Measurements from ENCODE around the gene NFIX.

The NFIX gene

GRCh38 chr19:13052447-13053175 lies 57.3 kb downstream of the NFIX start:
- Histone ChIP-seq H3K27ac (no peak overlapping the region), H2AFZ (ENCODE audit: low read depth) (no peak overlapping the region), H3K4me2 (no peak overlapping the region), H3K4me3 (IDR thresholded peaks at IDR 0.05; ENCODE audit: insufficient read depth, low read depth, low read length) (no peak overlapping the region), H3K4me1 (ENCODE audit: low read depth, poor library complexity, severe bottlenecking) (peaks cover 12% of the 10 kb centered on the region), H3K79me2 (ENCODE audit: insufficient read depth, low read depth) (no peaks in the 10 kb centered on the region), H3K9ac (no peak overlapping the region), H3K36me3 (ENCODE audit: insufficient read depth) (no peaks in the 10 kb centered on the region), H3K27me3 (ENCODE audit: insufficient read depth, low read depth) (peaks cover 50% of the 10 kb centered on the region), H4K20me1 (ENCODE audit: insufficient read depth) (no peaks in the 10 kb centered on the region)
- TF ChIP-seq CTCF (conservative IDR thresholded peaks at IDR 0.05; ENCODE audit: low read depth, low read length) = no peak

- TF ChIP-seq CTCF (conservative IDR thresholded peaks at IDR 0.05; ENCODE audit: low read depth, low read length) = no peak
- H3K4me3 ChIP-seq (IDR thresholded peaks at IDR 0.05; ENCODE audit: insufficient read depth, low read depth, low read length) = no peak overlapping the region
- H3K27me3 ChIP-seq (ENCODE audit: insufficient read depth, low read depth) = peaks cover 46% of the 10 kb centered on the region
- no peaks in the 10 kb centered on the region for H4K20me1 ChIP-seq (ENCODE audit: insufficient read depth)
- H2AFZ ChIP-seq (ENCODE audit: low read depth) = no peak overlapping the region
- H3K4me1 ChIP-seq (ENCODE audit: low read depth, poor library complexity, severe bottlenecking) = peaks cover 12% of the 10 kb centered on the region
- no peaks in the 10 kb centered on the region for H3K36me3 ChIP-seq (ENCODE audit: insufficient read depth)
- H3K27ac ChIP-seq = no peak overlapping the region
- no peak overlapping the region for H3K9ac ChIP-seq
- H3K79me2 ChIP-seq (ENCODE audit: insufficient read depth, low read depth) = no peaks in the 10 kb centered on the region
- no peak overlapping the region for H3K4me2 ChIP-seq
These were observed 58.0 kb downstream of the NFIX start for GRCh38 chr19:13053238-13053637.

- Histone ChIP-seq H3K4me1 (ENCODE audit: low read depth, poor library complexity, severe bottlenecking) (peaks cover 12% of the 10 kb centered on the region), H2AFZ (ENCODE audit: low read depth) (no peak overlapping the region), H4K20me1 (ENCODE audit: insufficient read depth) (no peaks in the 10 kb centered on the region), H3K4me3 (IDR thresholded peaks at IDR 0.05; ENCODE audit: insufficient read depth, low read depth, low read length) (no peak overlapping the region), H3K4me2 (no peak overlapping the region), H3K27ac (no peak overlapping the region), H3K9ac (no peak overlapping the region), H3K36me3 (ENCODE audit: insufficient read depth) (no peaks in the 10 kb centered on the region), H3K79me2 (ENCODE audit: insufficient read depth, low read depth) (no peaks in the 10 kb centered on the region), H3K27me3 (ENCODE audit: insufficient read depth, low read depth) (peaks cover 50% of the 10 kb centered on the region)
- no peak for TF ChIP-seq CTCF (conservative IDR thresholded peaks at IDR 0.05; ENCODE audit: low read depth, low read length)
These were observed 58.7 kb downstream of the NFIX start for GRCh38 chr19:13053761-13054625.

DNA sequence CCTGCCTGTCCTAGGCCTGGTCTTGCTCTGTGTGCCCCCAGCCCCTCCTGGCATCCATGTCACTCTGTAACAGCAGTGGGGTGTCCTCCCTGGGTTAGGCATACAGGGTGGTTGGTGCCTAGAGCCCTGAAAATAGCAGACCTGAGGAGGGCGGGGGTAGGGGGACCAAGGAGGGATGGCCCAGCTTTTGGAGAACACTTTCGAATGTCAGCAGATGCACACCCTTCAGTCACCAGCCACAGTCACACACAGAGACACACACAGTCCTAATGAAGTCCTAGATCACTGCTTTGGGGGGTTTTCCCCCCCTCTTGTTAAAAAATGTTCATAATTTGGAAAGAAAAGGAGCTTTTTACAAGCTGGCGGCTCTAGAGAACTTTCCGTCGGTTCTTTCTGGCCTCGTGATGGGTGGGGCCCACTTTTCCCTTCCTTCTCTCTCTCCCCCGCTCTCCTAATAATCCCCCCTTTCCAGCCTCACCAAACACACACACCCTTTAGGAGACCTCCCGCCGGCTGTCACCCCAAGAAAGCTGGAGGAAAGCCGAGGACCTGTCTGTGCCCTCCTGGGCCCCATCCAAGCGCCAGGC lies 59.4 kb downstream of the NFIX start:
- H2AFZ ChIP-seq (ENCODE audit: low read depth) = no peak overlapping the region
- H3K4me3 ChIP-seq (IDR thresholded peaks at IDR 0.05; ENCODE audit: insufficient read depth, low read depth, low read length) = no peak overlapping the region
- no peaks in the 10 kb centered on the region for H3K79me2 ChIP-seq (ENCODE audit: insufficient read depth, low read depth)
- no peaks in the 10 kb centered on the region for H4K20me1 ChIP-seq (ENCODE audit: insufficient read depth)
- no peak for TF ChIP-seq CTCF (conservative IDR thresholded peaks at IDR 0.05; ENCODE audit: low read depth, low read length)
- no peak overlapping the region for H3K4me2 ChIP-seq
- H3K9ac ChIP-seq = no peak overlapping the region
- peaks cover 54% of the 10 kb centered on the region for H3K27me3 ChIP-seq (ENCODE audit: insufficient read depth, low read depth)
- no peak overlapping the region for H3K27ac ChIP-seq
- peaks cover 12% of the 10 kb centered on the region for H3K4me1 ChIP-seq (ENCODE audit: low read depth, poor library complexity, severe bottlenecking)
- H3K36me3 ChIP-seq (ENCODE audit: insufficient read depth) = no peaks in the 10 kb centered on the region
